HepG2 (cell line): ENCODE data around the gene SNAI3. TPM values are rescaled to one million over a fixed set of nuclear protein-coding genes. Genes with fewer than 3 reads are reported as not detected.

Experiments
- ASH2L ChIP-seq: fragments of 300-600, 200-600 bp; sonication (generic); IDR thresholded peaks from 2 replicates; pipeline ENCODE4 v1.7.0; 2017; ENCODE audit warnings: low read depth, mild to moderate bottlenecking, moderate library complexity, mixed read lengths, low read length; ENCODE audit not compliant: insufficient read length
- CBX2 ChIP-seq, 2 experiments: fragments of 200-600 bp in 1 of 2; sonication (generic); formaldehyde crosslinking in 1 of 2; IDR thresholded peaks; 2 replicates each; pipeline versions ENCODE4 v1.7.0 to v1.8.1; 2018 to 2022; ENCODE audit warnings: low read depth in 2 of 2, low read length in 1 of 2, mild to moderate bottlenecking in 1 of 2, missing genetic modification reagents in 1 of 2
- MXD4 ChIP-seq: IDR thresholded peaks from 2 replicates; pipeline ENCODE4 v1.6.1; 2016; ENCODE audit warnings: mild to moderate bottlenecking, missing biosample characterization, missing genetic modification reagents
- PHB2 ChIP-seq: fragments of 450-650 bp; IDR thresholded peaks from 2 replicates; pipeline ENCODE4 v1.6.1; 2018; ENCODE audit not compliant: partially characterized antibody
- U2AF2 ChIP-seq: fragments of 200-400 bp; formaldehyde crosslinking; IDR thresholded peaks from 2 replicates; pipeline ENCODE4 v1.6.1; 2017; ENCODE audit warnings: low read depth, mild to moderate bottlenecking, low read length
- YEATS2 ChIP-seq: sonication (generic); formaldehyde crosslinking; IDR thresholded peaks from 2 replicates; pipeline ENCODE4 v1.4.0; 2020; ENCODE audit warnings: missing genetic modification reagents, borderline replicate concordance
- ZFYVE20 ChIP-seq: sonication (generic); formaldehyde crosslinking; IDR thresholded peaks from 2 replicates; pipeline ENCODE4 v1.8.0; 2023; ENCODE audit warnings: low read depth, mild to moderate bottlenecking, moderate library complexity, missing genetic modification reagents, borderline replicate concordance
- ZNF543 ChIP-seq: sonication (generic); formaldehyde crosslinking; IDR thresholded peaks from 2 replicates; pipeline ENCODE4 v1.4.0; 2020; ENCODE audit warnings: mild to moderate bottlenecking, missing genetic modification reagents
- ZNF746 ChIP-seq: sonication (generic); formaldehyde crosslinking; IDR thresholded peaks from 2 replicates; pipeline ENCODE4 v1.8.0; 2022; ENCODE audit warnings: mild to moderate bottlenecking, missing genetic modification reagents
- ZNF891 ChIP-seq: sonication (generic); formaldehyde crosslinking; IDR thresholded peaks from 2 replicates; pipeline ENCODE4 v1.5.0; 2020; ENCODE audit warnings: mild to moderate bottlenecking, missing genetic modification reagents
- polyA plus RNA-seq, 8 experiments: library from polyadenylated mRNA; depleted of rRNA in 3 of 8; stranded (reverse) in 7 of 8; unstranded in 1 of 8; fragments of >200 nt; fragmentation: Illumina TruSeq in 4 of 8; extraction: Trizol in 4 of 8; gene quantifications; 2 replicates each; pipeline versions ENCODE4 v1.2.1 to v1.2.3, GENCODE V29; 2011 to 2016; ENCODE audit warnings: low read depth in 4 of 8, missing spikeins in 1 of 8, mixed read lengths in 1 of 8; ENCODE audit not compliant: insufficient read depth in 1 of 8
- total RNA-seq, 5 experiments: library from RNA; depleted of rRNA; stranded (reverse); fragments of >200 nt; fragmentation: Illumina TruSeq; extraction: Trizol; gene quantifications; 2 replicates each; pipeline ENCODE4 v1.2.3, GENCODE V29; 2016; ENCODE audit warnings: low read depth in 1 of 5
- TF ChIP-seq, protein P1 (sequence below): sonication (generic); formaldehyde crosslinking; IDR thresholded peaks from 2 replicates; pipeline ENCODE4 v1.5.1; 2020; ENCODE audit warnings: mild to moderate bottlenecking, missing genetic modification reagents, moderate library complexity
- TF ChIP-seq, protein P2 (sequence below): sonication (generic); formaldehyde crosslinking; IDR thresholded peaks from 2 replicates; pipeline ENCODE4 v1.5.0; 2020; ENCODE audit warnings: mild to moderate bottlenecking, missing genetic modification reagents, borderline replicate concordance
- TF ChIP-seq, protein P3 (sequence below): sonication (generic); formaldehyde crosslinking; IDR thresholded peaks from 2 replicates; pipeline ENCODE4 v1.4.0; 2020; ENCODE audit warnings: mild to moderate bottlenecking, missing genetic modification reagents
- TF ChIP-seq, protein P4 (sequence below): sonication (generic); formaldehyde crosslinking; IDR thresholded peaks from 2 replicates; pipeline ENCODE4 v1.5.0; 2020; ENCODE audit warnings: mild to moderate bottlenecking, missing genetic modification reagents

The SNAI3 gene
- total and polyA plus RNA-seq, 2 of the 13 experiments (the other 11 are each of a cell fraction or from before 2014, with no cell fraction given) = 0.09 to 0.18 TPM

DNA sequence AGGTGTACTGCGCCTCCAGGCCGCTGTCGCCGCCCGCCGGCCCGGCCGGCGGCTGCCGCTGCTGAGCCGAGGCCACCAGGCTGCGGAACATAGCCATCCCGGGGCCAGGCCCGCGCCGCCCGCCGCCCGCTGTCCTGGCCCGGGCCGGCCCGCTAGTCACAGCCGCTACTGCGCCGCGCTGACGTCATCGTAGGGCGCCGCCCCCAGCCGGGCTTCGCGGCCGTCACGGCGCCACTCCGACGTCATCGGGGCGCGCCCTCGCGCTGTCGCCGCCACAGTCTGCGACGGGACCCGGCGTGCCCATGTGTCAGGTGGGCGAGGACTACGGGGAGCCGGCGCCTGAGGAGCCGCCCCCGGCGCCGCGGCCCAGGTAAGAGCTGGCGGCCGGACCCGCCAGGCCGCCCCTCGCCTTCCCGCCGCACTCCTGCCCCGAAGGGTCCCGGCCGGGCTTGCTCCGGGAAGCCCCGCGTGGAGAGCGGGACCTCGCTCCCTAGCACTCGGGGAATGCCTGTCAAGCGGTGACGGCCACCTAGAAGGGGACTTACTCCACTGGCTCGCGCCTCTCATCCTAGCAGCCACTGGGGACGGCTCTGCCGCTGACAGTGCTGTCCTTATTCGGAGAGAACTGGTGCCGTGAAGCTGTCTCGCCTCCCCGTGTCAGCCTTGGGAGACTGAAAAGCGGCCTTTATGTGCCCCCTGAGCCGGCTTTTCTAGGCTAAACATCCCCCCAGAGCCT lies 20.1 kb upstream of the SNAI3 start, which contains the start of the genes CTU2 and RNF166 (continued):
- TF ChIP-seq, protein P1, sequence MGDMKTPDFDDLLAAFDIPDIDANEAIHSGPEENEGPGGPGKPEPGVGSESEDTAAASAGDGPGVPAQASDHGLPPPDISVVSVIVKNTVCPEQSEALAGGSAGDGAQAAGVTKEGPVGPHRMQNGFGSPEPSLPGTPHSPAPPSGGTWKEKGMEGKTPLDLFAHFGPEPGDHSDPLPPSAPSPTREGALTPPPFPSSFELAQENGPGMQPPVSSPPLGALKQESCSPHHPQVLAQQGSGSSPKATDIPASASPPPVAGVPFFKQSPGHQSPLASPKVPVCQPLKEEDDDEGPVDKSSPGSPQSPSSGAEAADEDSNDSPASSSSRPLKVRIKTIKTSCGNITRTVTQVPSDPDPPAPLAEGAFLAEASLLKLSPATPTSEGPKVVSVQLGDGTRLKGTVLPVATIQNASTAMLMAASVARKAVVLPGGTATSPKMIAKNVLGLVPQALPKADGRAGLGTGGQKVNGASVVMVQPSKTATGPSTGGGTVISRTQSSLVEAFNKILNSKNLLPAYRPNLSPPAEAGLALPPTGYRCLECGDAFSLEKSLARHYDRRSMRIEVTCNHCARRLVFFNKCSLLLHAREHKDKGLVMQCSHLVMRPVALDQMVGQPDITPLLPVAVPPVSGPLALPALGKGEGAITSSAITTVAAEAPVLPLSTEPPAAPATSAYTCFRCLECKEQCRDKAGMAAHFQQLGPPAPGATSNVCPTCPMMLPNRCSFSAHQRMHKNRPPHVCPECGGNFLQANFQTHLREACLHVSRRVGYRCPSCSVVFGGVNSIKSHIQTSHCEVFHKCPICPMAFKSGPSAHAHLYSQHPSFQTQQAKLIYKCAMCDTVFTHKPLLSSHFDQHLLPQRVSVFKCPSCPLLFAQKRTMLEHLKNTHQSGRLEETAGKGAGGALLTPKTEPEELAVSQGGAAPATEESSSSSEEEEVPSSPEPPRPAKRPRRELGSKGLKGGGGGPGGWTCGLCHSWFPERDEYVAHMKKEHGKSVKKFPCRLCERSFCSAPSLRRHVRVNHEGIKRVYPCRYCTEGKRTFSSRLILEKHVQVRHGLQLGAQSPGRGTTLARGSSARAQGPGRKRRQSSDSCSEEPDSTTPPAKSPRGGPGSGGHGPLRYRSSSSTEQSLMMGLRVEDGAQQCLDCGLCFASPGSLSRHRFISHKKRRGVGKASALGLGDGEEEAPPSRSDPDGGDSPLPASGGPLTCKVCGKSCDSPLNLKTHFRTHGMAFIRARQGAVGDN (CRISPR knock-in tag) = peak; percentile 91
- no peak for TF ChIP-seq ZNF746 (CRISPR knock-in tag)
- peak; percentile 84; the same call in 1 of the 2 replicates for TF ChIP-seq ZFYVE20 (CRISPR knock-in tag)
- TF ChIP-seq ASH2L = peak; percentile 84
- TF ChIP-seq, protein P2, sequence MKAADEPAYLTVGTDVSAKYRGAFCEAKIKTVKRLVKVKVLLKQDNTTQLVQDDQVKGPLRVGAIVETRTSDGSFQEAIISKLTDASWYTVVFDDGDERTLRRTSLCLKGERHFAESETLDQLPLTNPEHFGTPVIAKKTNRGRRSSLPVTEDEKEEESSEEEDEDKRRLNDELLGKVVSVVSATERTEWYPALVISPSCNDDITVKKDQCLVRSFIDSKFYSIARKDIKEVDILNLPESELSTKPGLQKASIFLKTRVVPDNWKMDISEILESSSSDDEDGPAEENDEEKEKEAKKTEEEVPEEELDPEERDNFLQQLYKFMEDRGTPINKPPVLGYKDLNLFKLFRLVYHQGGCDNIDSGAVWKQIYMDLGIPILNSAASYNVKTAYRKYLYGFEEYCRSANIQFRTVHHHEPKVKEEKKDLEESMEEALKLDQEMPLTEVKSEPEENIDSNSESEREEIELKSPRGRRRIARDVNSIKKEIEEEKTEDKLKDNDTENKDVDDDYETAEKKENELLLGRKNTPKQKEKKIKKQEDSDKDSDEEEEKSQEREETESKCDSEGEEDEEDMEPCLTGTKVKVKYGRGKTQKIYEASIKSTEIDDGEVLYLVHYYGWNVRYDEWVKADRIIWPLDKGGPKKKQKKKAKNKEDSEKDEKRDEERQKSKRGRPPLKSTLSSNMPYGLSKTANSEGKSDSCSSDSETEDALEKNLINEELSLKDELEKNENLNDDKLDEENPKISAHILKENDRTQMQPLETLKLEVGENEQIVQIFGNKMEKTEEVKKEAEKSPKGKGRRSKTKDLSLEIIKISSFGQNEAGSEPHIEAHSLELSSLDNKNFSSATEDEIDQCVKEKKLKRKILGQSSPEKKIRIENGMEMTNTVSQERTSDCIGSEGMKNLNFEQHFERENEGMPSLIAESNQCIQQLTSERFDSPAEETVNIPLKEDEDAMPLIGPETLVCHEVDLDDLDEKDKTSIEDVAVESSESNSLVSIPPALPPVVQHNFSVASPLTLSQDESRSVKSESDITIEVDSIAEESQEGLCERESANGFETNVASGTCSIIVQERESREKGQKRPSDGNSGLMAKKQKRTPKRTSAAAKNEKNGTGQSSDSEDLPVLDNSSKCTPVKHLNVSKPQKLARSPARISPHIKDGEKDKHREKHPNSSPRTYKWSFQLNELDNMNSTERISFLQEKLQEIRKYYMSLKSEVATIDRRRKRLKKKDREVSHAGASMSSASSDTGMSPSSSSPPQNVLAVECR (CRISPR knock-in tag) = peak; percentile 100
- TF ChIP-seq, protein P3, sequence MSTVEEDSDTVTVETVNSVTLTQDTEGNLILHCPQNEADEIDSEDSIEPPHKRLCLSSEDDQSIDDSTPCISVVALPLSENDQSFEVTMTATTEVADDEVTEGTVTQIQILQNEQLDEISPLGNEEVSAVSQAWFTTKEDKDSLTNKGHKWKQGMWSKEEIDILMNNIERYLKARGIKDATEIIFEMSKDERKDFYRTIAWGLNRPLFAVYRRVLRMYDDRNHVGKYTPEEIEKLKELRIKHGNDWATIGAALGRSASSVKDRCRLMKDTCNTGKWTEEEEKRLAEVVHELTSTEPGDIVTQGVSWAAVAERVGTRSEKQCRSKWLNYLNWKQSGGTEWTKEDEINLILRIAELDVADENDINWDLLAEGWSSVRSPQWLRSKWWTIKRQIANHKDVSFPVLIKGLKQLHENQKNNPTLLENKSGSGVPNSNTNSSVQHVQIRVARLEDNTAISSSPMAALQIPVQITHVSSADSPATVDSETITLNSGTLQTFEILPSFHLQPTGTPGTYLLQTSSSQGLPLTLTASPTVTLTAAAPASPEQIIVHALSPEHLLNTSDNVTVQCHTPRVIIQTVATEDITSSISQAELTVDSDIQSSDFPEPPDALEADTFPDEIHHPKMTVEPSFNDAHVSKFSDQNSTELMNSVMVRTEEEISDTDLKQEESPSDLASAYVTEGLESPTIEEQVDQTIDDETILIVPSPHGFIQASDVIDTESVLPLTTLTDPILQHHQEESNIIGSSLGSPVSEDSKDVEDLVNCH (CRISPR knock-in tag) = peak; percentile 71; the same call in 1 of the 2 replicates
- TF ChIP-seq MXD4 (CRISPR knock-in tag) = peak; percentile 100
- TF ChIP-seq ZNF891 (CRISPR knock-in tag) = peak; percentile 52; the same call in 1 of the 2 replicates
- TF ChIP-seq ZNF543 (CRISPR knock-in tag) = peak; percentile 82; the same call in 1 of the 2 replicates
- peak; percentile 89 for TF ChIP-seq YEATS2 (CRISPR knock-in tag)
- TF ChIP-seq, protein P4, sequence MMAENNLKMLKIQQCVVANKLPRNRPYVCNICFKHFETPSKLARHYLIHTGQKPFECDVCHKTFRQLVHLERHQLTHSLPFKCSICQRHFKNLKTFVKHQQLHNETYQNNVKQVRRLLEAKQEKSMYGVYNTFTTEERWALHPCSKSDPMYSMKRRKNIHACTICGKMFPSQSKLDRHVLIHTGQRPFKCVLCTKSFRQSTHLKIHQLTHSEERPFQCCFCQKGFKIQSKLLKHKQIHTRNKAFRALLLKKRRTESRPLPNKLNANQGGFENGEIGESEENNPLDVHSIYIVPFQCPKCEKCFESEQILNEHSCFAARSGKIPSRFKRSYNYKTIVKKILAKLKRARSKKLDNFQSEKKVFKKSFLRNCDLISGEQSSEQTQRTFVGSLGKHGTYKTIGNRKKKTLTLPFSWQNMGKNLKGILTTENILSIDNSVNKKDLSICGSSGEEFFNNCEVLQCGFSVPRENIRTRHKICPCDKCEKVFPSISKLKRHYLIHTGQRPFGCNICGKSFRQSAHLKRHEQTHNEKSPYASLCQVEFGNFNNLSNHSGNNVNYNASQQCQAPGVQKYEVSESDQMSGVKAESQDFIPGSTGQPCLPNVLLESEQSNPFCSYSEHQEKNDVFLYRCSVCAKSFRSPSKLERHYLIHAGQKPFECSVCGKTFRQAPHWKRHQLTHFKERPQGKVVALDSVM (CRISPR knock-in tag) = 0 out of 2 replicates have a peak, but pooled peaks have one; percentile 30
- no peak for TF ChIP-seq PHB2
- no peak for TF ChIP-seq CBX2 (IDR thresholded peaks at IDR 0.05; ENCODE audit: low read depth, low read length)
- TF ChIP-seq CBX2 (CRISPR knock-in tag; IDR thresholded peaks at IDR 0.05; ENCODE audit: low read depth) = 0 out of 2 replicates have a peak, but pooled peaks have one; percentile 40
- TF ChIP-seq U2AF2 = no peak
